ENCODE measurements around the gene OR5AU1. TPM values are rescaled to one million over a fixed set of nuclear protein-coding genes. Genes with fewer than 3 reads are reported as not detected.
A peak's percentile ranks its signal among the peaks of the same experiment; 100 is the strongest.

OR5AU1 gene
- polyA plus RNA-seq, 1 of the 3 experiments (the other 2 are of a cell fraction) = not detected

GRCh38 chr14:21142357-21142756 lies 13.5 kb downstream of the OR5AU1 start:
- TF ChIP-seq IRF3 (IDR thresholded peaks at IDR 0.05; ENCODE audit: low read depth, low read length) = no peak
- TF ChIP-seq RFX5 (IDR thresholded peaks at IDR 0.05; ENCODE audit: low read length) = no peak
- TF ChIP-seq FOXJ3 (CRISPR knock-in tag; IDR thresholded peaks at IDR 0.05) = no peak
- no peak for TF ChIP-seq EZH2phosphoT487 (IDR thresholded peaks at IDR 0.05; ENCODE audit: borderline replicate concordance, low read depth)
- no peak for TF ChIP-seq TEAD4 (IDR thresholded peaks at IDR 0.05; ENCODE audit: borderline replicate concordance, insufficient read depth)
- TF ChIP-seq FOSL2 (IDR thresholded peaks at IDR 0.05; ENCODE audit: borderline replicate concordance, low read depth) = no peak
- TF ChIP-seq MEF2A (IDR thresholded peaks at IDR 0.05; ENCODE audit: borderline replicate concordance, low read depth) = no peak
- no peak for TF ChIP-seq USF1 (IDR thresholded peaks at IDR 0.05; ENCODE audit: borderline replicate concordance, low read depth)
- no peak for TF ChIP-seq NFIC (IDR thresholded peaks at IDR 0.05; ENCODE audit: borderline replicate concordance)
- TF ChIP-seq MAX (IDR thresholded peaks at IDR 0.05; ENCODE audit: low read depth) = no peak
- TF ChIP-seq GATA2 (CRISPR knock-in tag; IDR thresholded peaks at IDR 0.05) = no peak
- TF ChIP-seq POLR2AphosphoS5 (IDR thresholded peaks at IDR 0.05; ENCODE audit: low read depth, low read length) = no peak
- TF ChIP-seq JUND (IDR thresholded peaks at IDR 0.05) = no peak
- TF ChIP-seq CTCF (IDR thresholded peaks at IDR 0.05) = no peak
- no peak for TF ChIP-seq RXRA (IDR thresholded peaks at IDR 0.05; ENCODE audit: borderline replicate concordance, low read depth)
- TF ChIP-seq FOXM1 (IDR thresholded peaks at IDR 0.05; ENCODE audit: low read depth) = no peak
- TF ChIP-seq ZBTB33 (IDR thresholded peaks at IDR 0.05; ENCODE audit: borderline replicate concordance, low read depth) = no peak
- TF ChIP-seq ELF1 (IDR thresholded peaks at IDR 0.05) = no peak

More at GRCh38 chr14:21142357-21142756, 13.5 kb downstream of the OR5AU1 start:
- no peak overlapping the region for H3K9ac ChIP-seq
- H3F3A ChIP-seq (replicated peaks; ENCODE audit: insufficient read depth) = no peaks in the 10 kb centered on the region
- no peaks in the 10 kb centered on the region for H3K36me3 ChIP-seq (replicated peaks in 1 of 2; ENCODE audit: control insufficient read depth in 1 of 2, insufficient read depth in 2 of 2, low read length in 1 of 2)
- H3K4me3 ChIP-seq (ENCODE audit: low read depth in 2 of 2, low read length in 1 of 2) = no peak overlapping the region
- 18% methylated on average over 1 of the region's 1 CpG for WGBS (ENCODE audit: low lambda C conversion rate)
- 0 out of 2 replicates have a peak overlapping the region, but pooled peaks have one; percentile 60 for H3K4me2 ChIP-seq
- no peaks in the 10 kb centered on the region for H4K20me1 ChIP-seq (ENCODE audit: insufficient read depth)
- H3K79me2 ChIP-seq (ENCODE audit: insufficient read depth) = no peaks in the 10 kb centered on the region
- ChIA-PET POLR2A (no interaction called here), CTCF (no interaction called here)
- no peaks in the 10 kb centered on the region; the same call in 1 of the 2 replicates for H3K27me3 ChIP-seq (ENCODE audit: insufficient read depth)
- no peaks in the 10 kb centered on the region for H3K9me3 ChIP-seq
- no peaks in the 10 kb centered on the region for H3K4me1 ChIP-seq (ENCODE audit: control insufficient read depth in 1 of 2, insufficient read depth in 2 of 2, low read depth in 1 of 2, low read length in 1 of 2)
- no peak overlapping the region for H3K27ac ChIP-seq (ENCODE audit: low read depth in 2 of 2, low read length in 1 of 2)
- no peaks in the 10 kb centered on the region for H3K9me2 ChIP-seq
- H2AFZ ChIP-seq (ENCODE audit: low read depth) = no peak overlapping the region
- DNase-seq = no peak

All from SK-N-SH (cell line).